ENCODE measurements around the gene OR10H1.
"Not testable (repeated sequence)": the region's sequence is repeated elsewhere in the genome, so short reads cannot be mapped to it uniquely, and the experiment has no call there.

OR10H1 gene

DNA sequence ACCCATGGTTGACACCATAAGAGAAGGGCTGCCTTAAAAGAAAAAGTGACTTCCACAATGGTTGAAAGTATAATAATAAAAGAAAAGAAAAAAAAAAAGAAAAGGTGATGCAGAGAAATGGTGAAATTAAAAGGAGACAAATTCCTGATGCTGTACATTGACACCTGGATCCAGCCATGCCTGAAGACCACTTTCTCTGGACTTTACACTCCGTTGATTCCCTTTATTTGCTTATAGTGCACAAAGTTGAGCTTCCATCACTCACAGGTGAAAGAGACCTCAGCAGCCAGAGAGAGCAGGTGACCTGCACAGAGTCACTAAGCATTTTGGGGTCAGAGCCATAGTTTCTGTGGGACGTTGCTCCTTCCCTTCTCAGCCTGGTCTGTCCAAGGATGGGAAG lies 40.2 kb downstream of the OR10H1 start:
- DNase-seq (ENCODE audit: low read depth, low spot score), result no peak

DNA sequence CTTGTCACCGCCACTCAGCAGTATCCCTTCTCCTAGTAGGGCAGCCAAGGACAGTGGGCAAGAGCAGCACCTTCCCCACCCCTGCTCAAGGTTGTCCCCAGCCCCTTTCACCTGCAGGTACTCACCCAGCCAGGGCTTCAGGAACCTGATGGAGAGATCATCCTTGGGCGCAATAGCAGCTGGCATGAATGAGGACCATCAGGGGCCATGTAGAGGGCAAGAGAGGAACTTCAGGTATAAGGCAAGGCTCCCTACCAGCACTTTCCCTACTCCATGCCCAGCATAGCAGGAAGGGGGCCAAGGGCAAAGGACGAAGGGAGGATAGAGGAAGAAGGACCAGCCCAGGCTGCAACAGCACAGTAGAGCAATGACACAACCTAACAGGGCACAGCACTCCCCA lies 41.3 kb downstream of the OR10H1 start:
- not testable (repeated sequence) for DNase-seq (ENCODE audit: low read depth, low spot score)

DNA sequence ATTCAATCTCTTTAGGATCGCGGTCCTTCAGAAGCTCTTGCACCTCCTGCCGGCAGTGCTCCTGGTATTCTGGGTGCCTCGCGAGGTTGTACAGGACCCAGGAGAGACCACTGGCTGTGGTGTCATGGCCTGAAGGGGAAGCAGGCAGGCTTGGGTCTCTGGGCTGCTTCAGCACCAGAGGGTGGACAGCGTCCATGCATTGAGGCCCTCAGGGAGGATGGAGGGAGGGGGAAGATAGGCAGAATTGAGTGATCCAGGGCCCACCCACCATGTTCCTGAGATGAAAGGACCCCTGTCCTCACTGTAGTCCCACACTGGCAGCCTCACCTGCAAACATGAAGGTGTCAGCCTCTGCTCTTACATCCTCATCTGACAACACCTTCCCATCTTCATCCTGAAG lies 45.9 kb downstream of the OR10H1 start:
- no peak for DNase-seq (ENCODE audit: low read depth, low spot score)

DNA sequence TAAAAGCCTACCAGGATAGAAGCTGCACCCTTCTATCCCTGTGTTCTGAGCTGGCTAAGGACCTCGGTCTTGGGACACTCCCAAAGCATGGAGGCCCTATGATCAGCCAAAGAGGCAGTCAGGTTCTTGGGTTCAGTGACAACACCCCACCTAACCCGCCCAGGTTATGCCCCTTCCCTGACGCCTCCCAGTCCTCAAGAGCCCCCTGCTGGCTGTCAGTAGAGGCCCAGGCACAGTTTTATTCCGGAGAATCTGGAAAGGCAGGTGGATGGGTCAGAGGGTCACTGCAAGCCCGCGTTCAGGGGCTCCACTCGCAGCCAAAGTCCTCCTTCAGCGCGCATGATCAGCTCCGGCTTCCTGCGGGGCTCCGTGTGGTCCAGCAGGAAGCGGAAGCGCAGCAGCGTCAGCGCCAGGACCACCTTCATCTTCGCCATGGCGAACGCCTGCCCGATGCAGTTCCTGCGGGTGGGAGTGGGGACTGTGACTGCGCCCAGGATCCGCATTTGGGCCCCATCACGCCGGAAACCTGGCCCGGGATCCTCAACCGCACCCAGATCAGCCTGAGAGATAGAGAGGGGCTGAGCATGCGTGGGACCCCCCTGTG lies 55.4 kb downstream of the OR10H1 start:
- no peak for DNase-seq (ENCODE audit: low read depth, low spot score)

DNA sequence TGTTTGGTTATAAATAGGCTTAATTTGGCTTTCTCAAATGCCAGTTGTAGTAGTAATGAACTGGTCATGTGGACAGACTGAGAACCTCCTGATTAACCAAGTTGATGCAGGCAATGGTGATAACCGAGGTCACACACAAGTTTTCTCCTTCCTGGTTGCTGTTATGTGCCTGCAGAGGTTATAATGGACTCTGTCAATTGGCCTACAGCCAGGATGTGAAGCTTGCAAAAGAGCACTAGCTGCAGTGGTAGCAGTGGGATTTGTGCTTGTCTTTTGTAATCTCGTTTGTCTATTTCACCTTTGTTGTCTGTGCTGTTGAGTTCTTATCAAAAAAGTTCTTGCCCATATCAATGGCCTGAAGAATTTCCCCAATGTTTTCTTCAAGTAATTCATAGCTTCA lies 57.1 kb downstream of the OR10H1 start:
- no peak for DNase-seq (ENCODE audit: low read depth, low spot score)
